ENCODE data around the gene SERINC5.

The SERINC5 gene

DNA sequence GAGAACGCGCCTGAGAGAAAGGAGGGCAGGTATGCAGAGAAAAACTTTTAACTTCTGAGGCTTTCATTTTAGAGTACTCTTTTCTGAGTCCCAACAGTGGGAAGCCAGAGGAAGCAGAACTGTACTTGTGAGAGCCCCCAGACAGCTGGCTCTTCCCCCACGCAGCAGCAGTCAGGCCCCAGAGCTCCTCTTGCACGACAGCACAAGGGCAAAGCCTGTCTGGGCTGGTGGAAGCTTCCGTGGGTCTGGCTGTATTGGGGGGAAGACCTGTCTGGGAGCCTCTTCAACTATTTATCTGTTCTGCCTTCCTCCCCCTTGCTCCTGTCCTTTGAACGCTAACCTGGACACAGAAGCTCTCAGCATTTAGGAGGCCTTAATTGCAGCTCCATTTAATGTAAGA lies 152.5 kb downstream of the SERINC5 start:
- ATAC-seq, result no peak
- TF ChIP-seq, protein P1, sequence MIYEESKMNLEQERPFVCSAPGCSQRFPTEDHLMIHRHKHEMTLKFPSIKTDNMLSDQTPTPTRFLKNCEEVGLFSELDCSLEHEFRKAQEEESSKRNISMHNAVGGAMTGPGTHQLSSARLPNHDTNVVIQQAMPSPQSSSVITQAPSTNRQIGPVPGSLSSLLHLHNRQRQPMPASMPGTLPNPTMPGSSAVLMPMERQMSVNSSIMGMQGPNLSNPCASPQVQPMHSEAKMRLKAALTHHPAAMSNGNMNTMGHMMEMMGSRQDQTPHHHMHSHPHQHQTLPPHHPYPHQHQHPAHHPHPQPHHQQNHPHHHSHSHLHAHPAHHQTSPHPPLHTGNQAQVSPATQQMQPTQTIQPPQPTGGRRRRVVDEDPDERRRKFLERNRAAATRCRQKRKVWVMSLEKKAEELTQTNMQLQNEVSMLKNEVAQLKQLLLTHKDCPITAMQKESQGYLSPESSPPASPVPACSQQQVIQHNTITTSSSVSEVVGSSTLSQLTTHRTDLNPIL (CRISPR knock-in tag; IDR thresholded peaks at IDR 0.05; ENCODE audit: low read depth), result no peak
- TF ChIP-seq ISL1 (CRISPR knock-in tag; IDR thresholded peaks at IDR 0.05) (no peak), OSR1 (CRISPR knock-in tag; IDR thresholded peaks at IDR 0.05) (no peak), ARNTL (CRISPR knock-in tag; IDR thresholded peaks at IDR 0.05; ENCODE audit: borderline replicate concordance, low read depth) (no peak), SNAI2 (CRISPR knock-in tag; IDR thresholded peaks at IDR 0.05) (no peak), GLIS3 (CRISPR knock-in tag; IDR thresholded peaks at IDR 0.05) (no peak), TCF4 (CRISPR knock-in tag; IDR thresholded peaks at IDR 0.05; ENCODE audit: borderline replicate concordance) (no peak)

DNA sequence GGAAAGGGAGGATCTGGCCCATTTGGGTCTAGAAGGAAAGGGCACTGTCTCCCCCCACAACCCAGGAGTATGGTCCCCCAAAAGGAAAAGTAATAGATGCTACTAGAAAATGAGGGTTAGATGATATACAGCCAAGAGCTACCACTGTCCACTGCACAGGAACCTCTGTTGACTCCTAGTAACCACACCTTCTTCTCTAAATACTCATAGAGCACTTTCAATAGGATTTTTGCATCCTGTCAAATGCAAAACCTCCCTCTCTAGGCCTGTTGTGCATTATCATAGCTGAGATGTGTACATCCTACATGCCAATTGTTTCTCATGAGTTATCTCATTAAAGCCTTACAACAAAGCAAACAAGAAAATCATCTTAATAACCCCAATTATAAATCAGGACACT lies 153.9 kb downstream of the SERINC5 start:
- ATAC-seq, result no peak
- TF ChIP-seq SNAI2 (CRISPR knock-in tag; IDR thresholded peaks at IDR 0.05) (no peak), ZNF565 (CRISPR knock-in tag; conservative IDR thresholded peaks at IDR 0.05; ENCODE audit: low read depth) (no peak), BACH2 (CRISPR knock-in tag; IDR thresholded peaks at IDR 0.05; ENCODE audit: borderline replicate concordance) (no peak), ZFP30 (CRISPR knock-in tag; IDR thresholded peaks at IDR 0.05) (no peak), CSDC2 (CRISPR knock-in tag; IDR thresholded peaks at IDR 0.05) (no peak), TOX (CRISPR knock-in tag; IDR thresholded peaks at IDR 0.05; ENCODE audit: borderline replicate concordance) (no peak), ZFP3 (CRISPR knock-in tag; IDR thresholded peaks at IDR 0.05) (no peak), ZNF8 (CRISPR knock-in tag; IDR thresholded peaks at IDR 0.05) (no peak), OSR1 (CRISPR knock-in tag; IDR thresholded peaks at IDR 0.05) (no peak), ESRRG (CRISPR knock-in tag; IDR thresholded peaks at IDR 0.05) (no peak), ZC3H10 (CRISPR knock-in tag; IDR thresholded peaks at IDR 0.05) (no peak), GLIS3 (CRISPR knock-in tag; IDR thresholded peaks at IDR 0.05) (no peak), PPARA (CRISPR knock-in tag; IDR thresholded peaks at IDR 0.05; ENCODE audit: borderline replicate concordance) (no peak)
- TF ChIP-seq, protein P2, sequence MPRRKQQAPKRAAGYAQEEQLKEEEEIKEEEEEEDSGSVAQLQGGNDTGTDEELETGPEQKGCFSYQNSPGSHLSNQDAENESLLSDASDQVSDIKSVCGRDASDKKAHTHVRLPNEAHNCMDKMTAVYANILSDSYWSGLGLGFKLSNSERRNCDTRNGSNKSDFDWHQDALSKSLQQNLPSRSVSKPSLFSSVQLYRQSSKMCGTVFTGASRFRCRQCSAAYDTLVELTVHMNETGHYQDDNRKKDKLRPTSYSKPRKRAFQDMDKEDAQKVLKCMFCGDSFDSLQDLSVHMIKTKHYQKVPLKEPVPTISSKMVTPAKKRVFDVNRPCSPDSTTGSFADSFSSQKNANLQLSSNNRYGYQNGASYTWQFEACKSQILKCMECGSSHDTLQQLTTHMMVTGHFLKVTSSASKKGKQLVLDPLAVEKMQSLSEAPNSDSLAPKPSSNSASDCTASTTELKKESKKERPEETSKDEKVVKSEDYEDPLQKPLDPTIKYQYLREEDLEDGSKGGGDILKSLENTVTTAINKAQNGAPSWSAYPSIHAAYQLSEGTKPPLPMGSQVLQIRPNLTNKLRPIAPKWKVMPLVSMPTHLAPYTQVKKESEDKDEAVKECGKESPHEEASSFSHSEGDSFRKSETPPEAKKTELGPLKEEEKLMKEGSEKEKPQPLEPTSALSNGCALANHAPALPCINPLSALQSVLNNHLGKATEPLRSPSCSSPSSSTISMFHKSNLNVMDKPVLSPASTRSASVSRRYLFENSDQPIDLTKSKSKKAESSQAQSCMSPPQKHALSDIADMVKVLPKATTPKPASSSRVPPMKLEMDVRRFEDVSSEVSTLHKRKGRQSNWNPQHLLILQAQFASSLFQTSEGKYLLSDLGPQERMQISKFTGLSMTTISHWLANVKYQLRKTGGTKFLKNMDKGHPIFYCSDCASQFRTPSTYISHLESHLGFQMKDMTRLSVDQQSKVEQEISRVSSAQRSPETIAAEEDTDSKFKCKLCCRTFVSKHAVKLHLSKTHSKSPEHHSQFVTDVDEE (CRISPR knock-in tag; IDR thresholded peaks at IDR 0.05), result no peak
- TF ChIP-seq, protein P3, sequence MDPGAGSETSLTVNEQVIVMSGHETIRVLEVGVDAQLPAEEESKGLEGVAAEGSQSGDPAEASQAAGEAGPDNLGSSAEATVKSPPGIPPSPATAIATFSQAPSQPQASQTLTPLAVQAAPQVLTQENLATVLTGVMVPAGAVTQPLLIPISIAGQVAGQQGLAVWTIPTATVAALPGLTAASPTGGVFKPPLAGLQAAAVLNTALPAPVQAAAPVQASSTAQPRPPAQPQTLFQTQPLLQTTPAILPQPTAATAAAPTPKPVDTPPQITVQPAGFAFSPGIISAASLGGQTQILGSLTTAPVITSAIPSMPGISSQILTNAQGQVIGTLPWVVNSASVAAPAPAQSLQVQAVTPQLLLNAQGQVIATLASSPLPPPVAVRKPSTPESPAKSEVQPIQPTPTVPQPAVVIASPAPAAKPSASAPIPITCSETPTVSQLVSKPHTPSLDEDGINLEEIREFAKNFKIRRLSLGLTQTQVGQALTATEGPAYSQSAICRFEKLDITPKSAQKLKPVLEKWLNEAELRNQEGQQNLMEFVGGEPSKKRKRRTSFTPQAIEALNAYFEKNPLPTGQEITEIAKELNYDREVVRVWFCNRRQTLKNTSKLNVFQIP (CRISPR knock-in tag; IDR thresholded peaks at IDR 0.05; ENCODE audit: borderline replicate concordance, low read depth), result no peak
- TF ChIP-seq, protein P4, sequence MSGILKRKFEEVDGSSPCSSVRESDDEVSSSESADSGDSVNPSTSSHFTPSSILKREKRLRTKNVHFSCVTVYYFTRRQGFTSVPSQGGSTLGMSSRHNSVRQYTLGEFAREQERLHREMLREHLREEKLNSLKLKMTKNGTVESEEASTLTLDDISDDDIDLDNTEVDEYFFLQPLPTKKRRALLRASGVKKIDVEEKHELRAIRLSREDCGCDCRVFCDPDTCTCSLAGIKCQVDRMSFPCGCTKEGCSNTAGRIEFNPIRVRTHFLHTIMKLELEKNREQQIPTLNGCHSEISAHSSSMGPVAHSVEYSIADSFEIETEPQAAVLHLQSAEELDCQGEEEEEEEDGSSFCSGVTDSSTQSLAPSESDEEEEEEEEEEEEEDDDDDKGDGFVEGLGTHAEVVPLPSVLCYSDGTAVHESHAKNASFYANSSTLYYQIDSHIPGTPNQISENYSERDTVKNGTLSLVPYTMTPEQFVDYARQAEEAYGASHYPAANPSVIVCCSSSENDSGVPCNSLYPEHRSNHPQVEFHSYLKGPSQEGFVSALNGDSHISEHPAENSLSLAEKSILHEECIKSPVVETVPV (CRISPR knock-in tag; IDR thresholded peaks at IDR 0.05), result no peak
- TF ChIP-seq, protein P5, sequence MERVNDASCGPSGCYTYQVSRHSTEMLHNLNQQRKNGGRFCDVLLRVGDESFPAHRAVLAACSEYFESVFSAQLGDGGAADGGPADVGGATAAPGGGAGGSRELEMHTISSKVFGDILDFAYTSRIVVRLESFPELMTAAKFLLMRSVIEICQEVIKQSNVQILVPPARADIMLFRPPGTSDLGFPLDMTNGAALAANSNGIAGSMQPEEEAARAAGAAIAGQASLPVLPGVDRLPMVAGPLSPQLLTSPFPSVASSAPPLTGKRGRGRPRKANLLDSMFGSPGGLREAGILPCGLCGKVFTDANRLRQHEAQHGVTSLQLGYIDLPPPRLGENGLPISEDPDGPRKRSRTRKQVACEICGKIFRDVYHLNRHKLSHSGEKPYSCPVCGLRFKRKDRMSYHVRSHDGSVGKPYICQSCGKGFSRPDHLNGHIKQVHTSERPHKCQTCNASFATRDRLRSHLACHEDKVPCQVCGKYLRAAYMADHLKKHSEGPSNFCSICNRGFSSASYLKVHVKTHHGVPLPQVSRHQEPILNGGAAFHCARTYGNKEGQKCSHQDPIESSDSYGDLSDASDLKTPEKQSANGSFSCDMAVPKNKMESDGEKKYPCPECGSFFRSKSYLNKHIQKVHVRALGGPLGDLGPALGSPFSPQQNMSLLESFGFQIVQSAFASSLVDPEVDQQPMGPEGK (CRISPR knock-in tag; IDR thresholded peaks at IDR 0.05; ENCODE audit: borderline replicate concordance), result no peak
- TF ChIP-seq, protein P1 (CRISPR knock-in tag; IDR thresholded peaks at IDR 0.05; ENCODE audit: low read depth), result no peak

Measured in SK-N-SH treated with all-trans-retinoic acid at 6 μM for 48 hours (cell line).